Mesothelial cell of epicardium (in vitro differentiated cells): ENCODE results near the gene SLC7A5. TPM values are rescaled to one million over a fixed set of nuclear protein-coding genes. Genes with fewer than 3 reads are reported as not detected.

Experiments
- DNase-seq, 2 experiments: peaks; one replicate each; pipeline ENCODE4 v3.0.0; 2021; ENCODE audit warnings: low spot score in 2 of 2; ENCODE audit not compliant: unreplicated experiment in 2 of 2
- H3K27ac Mint-ChIP-seq: 2 replicates; pipeline ENCODE4 v1.8.0; 2021; ENCODE audit warnings: mixed read lengths
- H3K27me3 Mint-ChIP-seq: 2 replicates; pipeline ENCODE4 v1.8.0; 2021; ENCODE audit warnings: low read depth, mixed read lengths
- H3K36me3 Mint-ChIP-seq: 2 replicates; pipeline ENCODE4 v1.8.0; 2021; ENCODE audit warnings: mixed read lengths
- H3K4me1 Mint-ChIP-seq: 2 replicates; pipeline ENCODE4 v1.8.0; 2021; ENCODE audit warnings: mixed read lengths
- H3K4me3 Mint-ChIP-seq: 2 replicates; pipeline ENCODE4 v1.8.0; 2021; ENCODE audit warnings: mild to moderate bottlenecking, moderate library complexity, mixed read lengths
- H3K9me3 Mint-ChIP-seq: 2 replicates; pipeline ENCODE4 v1.8.0; 2021; ENCODE audit warnings: mixed read lengths
- CTCF ChIP-seq: fragments of 200-600 bp; sonication (generic); IDR thresholded peaks from one replicate; pipeline ENCODE4 v1.5.0; 2021; ENCODE audit warnings: antibody characterized with exemption; ENCODE audit not compliant: unreplicated experiment
- total RNA-seq: library from RNA; stranded (reverse); gene quantifications from 3 replicates; pipeline ENCODE4 v1.2.1, GENCODE V29; 2021

The SLC7A5 gene
- total RNA-seq, 1 donor from 2014 or later = 70.0 TPM

- no peak overlapping the region for H3K27ac Mint-ChIP-seq
- no peak for DNase-seq
- H3K4me1 Mint-ChIP-seq = peaks cover 10% of the 10 kb centered on the region
- no peak for TF ChIP-seq CTCF
- H3K4me3 Mint-ChIP-seq = no peak overlapping the region
- peaks cover 5% of the 10 kb centered on the region for H3K36me3 Mint-ChIP-seq
- no peaks in the 10 kb centered on the region for H3K27me3 Mint-ChIP-seq
- H3K9me3 Mint-ChIP-seq = no peaks in the 10 kb centered on the region
Measured at GRCh38 chr16:87831421-87832136, 37.7 kb downstream of the SLC7A5 start.

- Mint-ChIP-seq H3K4me3 (no peak overlapping the region), H3K36me3 (peaks cover 2% of the 10 kb centered on the region), H3K9me3 (no peaks in the 10 kb centered on the region), H3K27me3 (no peaks in the 10 kb centered on the region), H3K27ac (no peak overlapping the region), H3K4me1 (peaks cover 10% of the 10 kb centered on the region)
- DNase-seq = no peak
- no peak for TF ChIP-seq CTCF
Measured at GRCh38 chr16:87830673-87831420, 38.5 kb downstream of the SLC7A5 start.

GRCh38 chr16:87829988-87830672 lies 39.2 kb downstream of the SLC7A5 start:
- Mint-ChIP-seq H3K4me1 (peaks cover 13% of the 10 kb centered on the region), H3K4me3 (no peak overlapping the region)
- no peak for TF ChIP-seq CTCF

GRCh38 chr16:87829622-87829980 lies 39.7 kb downstream of the SLC7A5 start:
- H3K27me3 Mint-ChIP-seq = no peaks in the 10 kb centered on the region
- peaks cover 2% of the 10 kb centered on the region for H3K36me3 Mint-ChIP-seq
- TF ChIP-seq CTCF = no peak
- DNase-seq = no peak
- peaks cover 14% of the 10 kb centered on the region for H3K4me1 Mint-ChIP-seq
- no peaks in the 10 kb centered on the region for H3K9me3 Mint-ChIP-seq
- H3K4me3 Mint-ChIP-seq = no peak overlapping the region
- H3K27ac Mint-ChIP-seq = no peak overlapping the region

More at GRCh38 chr16:87829988-87830672, 39.2 kb downstream of the SLC7A5 start:
- DNase-seq = no peak
- H3K27me3 Mint-ChIP-seq = no peaks in the 10 kb centered on the region
- no peaks in the 10 kb centered on the region for H3K9me3 Mint-ChIP-seq
- H3K27ac Mint-ChIP-seq = no peak overlapping the region
- H3K36me3 Mint-ChIP-seq = peaks cover 2% of the 10 kb centered on the region

- DNase-seq = no peak
- Mint-ChIP-seq H3K9me3 (no peaks in the 10 kb centered on the region), H3K36me3 (no peaks in the 10 kb centered on the region), H3K4me1 (peaks cover 12% of the 10 kb centered on the region), H3K27me3 (no peaks in the 10 kb centered on the region), H3K27ac (no peak overlapping the region), H3K4me3 (no peak overlapping the region)
- TF ChIP-seq CTCF = no peak
Measured at GRCh38 chr16:87828907-87829621, 40.2 kb downstream of the SLC7A5 start.
